ENCODE results near the gene SYT13.
"Not testable (repeated sequence)": the region's sequence is repeated elsewhere in the genome, so short reads cannot be mapped to it uniquely, and the experiment has no call there.

SYT13 gene

DNA sequence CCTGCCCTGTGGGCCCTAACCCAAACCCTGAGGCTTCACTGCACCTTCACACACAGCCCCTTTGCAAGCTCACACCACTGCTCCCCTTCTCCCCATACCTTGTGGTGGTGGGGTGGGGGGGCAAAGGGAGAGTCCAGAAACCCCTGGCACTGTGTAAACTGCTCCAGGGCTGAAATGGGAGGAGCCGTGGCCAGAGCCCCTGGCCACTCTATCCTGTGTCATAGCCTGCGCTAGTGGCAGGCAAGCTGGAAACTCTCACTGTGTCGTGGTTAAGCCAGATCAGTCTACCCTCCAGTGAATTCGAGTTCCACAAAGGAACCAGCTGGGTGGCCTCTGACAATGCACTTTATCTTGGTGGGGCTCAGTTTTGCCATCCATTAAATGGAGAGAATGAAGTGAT lies 8.4 kb upstream of the SYT13 start:
- DNase-seq (ENCODE audit: low spot score): no peak
- TF ChIP-seq, protein P1, sequence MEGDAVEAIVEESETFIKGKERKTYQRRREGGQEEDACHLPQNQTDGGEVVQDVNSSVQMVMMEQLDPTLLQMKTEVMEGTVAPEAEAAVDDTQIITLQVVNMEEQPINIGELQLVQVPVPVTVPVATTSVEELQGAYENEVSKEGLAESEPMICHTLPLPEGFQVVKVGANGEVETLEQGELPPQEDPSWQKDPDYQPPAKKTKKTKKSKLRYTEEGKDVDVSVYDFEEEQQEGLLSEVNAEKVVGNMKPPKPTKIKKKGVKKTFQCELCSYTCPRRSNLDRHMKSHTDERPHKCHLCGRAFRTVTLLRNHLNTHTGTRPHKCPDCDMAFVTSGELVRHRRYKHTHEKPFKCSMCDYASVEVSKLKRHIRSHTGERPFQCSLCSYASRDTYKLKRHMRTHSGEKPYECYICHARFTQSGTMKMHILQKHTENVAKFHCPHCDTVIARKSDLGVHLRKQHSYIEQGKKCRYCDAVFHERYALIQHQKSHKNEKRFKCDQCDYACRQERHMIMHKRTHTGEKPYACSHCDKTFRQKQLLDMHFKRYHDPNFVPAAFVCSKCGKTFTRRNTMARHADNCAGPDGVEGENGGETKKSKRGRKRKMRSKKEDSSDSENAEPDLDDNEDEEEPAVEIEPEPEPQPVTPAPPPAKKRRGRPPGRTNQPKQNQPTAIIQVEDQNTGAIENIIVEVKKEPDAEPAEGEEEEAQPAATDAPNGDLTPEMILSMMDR (conservative IDR thresholded peaks at IDR 0.05; ENCODE audit: low read depth): no peak
- ChIA-PET CTCF (interaction anchor here (0.7 to 1.5 kb wide), 3 partner anchors 42 to 184 kb away, joined by 3 to 10 read pairs (median 5); no protein-coding TSS in a partner anchor), POLR2A (ENCODE audit: low non-redundant PET) (no interaction called here)
- H3K27ac ChIP-seq: no peak overlapping the region

DNA sequence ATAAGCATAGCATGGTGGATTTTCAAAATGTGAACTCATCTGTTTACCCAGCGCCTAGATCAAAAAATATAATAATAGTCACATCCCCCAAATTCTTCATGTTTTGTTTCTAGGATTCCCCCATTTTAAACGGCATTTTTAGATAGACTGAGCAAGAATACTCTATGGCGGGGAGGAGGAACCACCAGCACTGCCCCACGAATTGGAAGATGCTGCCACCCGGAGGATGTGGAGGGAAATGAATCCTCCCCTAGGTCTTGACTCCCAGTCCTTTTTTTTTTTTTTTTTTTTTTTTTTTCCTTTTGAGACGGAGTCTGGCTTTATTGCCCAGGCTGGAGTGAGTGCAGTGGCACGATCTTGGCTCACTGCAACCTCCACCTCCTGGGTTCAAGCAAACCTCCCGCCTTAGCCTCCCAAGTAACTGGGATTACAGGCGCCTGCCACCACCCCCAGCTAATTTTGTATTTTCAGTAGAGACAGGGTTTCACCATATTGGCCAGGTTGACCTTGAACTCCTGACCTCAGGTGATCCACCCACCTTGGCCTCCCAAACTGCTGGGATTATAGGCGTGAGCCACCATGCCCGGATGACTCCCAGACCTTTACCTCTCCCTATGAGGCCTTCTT lies 7.5 kb upstream of the SYT13 start:
- TF ChIP-seq, protein P1 (conservative IDR thresholded peaks at IDR 0.05; ENCODE audit: low read depth): peak; percentile 73
- peak; percentile 87 for DNase-seq (ENCODE audit: low spot score)
- H3K27ac ChIP-seq; POLR2A ChIA-PET (ENCODE audit: low non-redundant PET): not testable (repeated sequence)
- CTCF ChIA-PET: interaction anchor here (0.7 to 1.5 kb wide), 3 partner anchors 41 to 183 kb away, joined by 3 to 10 read pairs (median 5); no protein-coding TSS in a partner anchor

DNA sequence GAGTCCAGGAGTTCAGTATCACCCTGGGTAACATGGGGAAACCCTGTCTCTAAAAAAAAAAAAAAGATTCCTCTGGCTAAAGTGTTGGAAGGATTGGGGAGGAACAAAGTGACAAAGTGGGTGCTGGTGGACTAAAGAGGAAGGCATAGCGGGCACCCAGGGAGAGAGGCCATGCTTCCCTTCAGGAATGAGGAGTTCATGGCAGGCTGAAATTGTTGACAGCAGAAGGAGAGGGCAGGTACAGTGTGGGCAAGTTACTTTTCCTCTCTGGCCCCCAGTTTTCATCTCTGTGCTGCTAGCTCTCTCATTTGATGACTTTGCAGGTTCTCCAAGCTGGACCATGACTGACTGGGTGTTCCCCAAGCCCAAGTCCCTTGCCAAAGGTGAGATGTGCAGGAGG lies 4.4 kb upstream of the SYT13 start:
- ChIA-PET POLR2A (ENCODE audit: low non-redundant PET) (no interaction called here), CTCF (interaction anchor here (1.8 to 1.9 kb wide), 2 partner anchors 38 to 180 kb away, joined by 5 to 14 read pairs; no protein-coding TSS in a partner anchor)
- TF ChIP-seq, protein P1 (conservative IDR thresholded peaks at IDR 0.05; ENCODE audit: low read depth): no peak
- DNase-seq (ENCODE audit: low spot score): no peak
- no peak overlapping the region for H3K27ac ChIP-seq

DNA sequence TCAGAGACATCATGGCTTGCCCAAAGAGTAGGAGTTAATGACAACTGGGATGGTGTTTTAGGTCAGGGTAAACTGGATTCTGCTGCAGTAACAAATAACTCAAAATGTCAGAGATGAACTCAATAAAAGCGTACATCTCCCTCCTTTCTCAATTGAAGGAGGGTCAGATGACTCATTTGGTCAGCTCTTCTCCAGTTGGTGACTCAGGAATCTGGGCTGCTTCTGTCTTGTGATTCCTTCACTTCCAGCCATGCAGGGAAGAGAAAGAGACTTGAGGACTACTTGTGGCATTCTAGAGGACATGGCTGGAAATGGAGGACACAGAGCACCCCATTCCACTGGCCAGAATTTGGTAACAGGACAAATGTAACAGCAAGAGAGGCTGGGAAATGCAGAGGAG lies 3.2 kb upstream of the SYT13 start:
- TF ChIP-seq, protein P1 (conservative IDR thresholded peaks at IDR 0.05; ENCODE audit: low read depth): no peak
- H3K27ac ChIP-seq: no peak overlapping the region
- DNase-seq (ENCODE audit: low spot score): peak; percentile 42
- POLR2A ChIA-PET (ENCODE audit: low non-redundant PET): no interaction called here
- CTCF ChIA-PET: interaction anchor here (0.5 to 1.8 kb wide), 4 partner anchors 37 to 1697 kb away, joined by 3 to 6 read pairs (median 4); no protein-coding TSS in a partner anchor

DNA sequence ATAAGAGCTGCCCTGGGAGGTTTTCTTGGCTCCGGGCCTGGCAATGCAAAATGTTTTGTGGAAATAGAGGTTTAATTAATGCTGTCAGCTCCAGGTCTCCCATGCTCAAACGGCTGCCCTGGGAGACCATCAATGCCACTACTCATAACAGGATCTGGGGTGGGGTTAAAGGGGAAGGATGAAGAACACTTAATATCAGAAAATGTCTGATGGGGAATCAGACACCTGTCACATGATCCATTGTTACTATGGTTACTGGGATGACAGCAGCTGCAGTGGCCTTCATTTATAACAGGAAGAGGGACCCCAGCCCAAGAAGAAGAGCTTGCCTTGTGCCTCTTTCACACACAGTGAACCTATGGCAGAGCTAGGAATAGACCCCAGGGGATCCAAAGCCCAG lies 2.2 kb upstream of the SYT13 start:
- ChIA-PET CTCF (no interaction called here), POLR2A (ENCODE audit: low non-redundant PET) (no interaction called here)
- TF ChIP-seq, protein P1 (conservative IDR thresholded peaks at IDR 0.05; ENCODE audit: low read depth): no peak
- no peak overlapping the region for H3K27ac ChIP-seq
- DNase-seq (ENCODE audit: low spot score): no peak

DNA sequence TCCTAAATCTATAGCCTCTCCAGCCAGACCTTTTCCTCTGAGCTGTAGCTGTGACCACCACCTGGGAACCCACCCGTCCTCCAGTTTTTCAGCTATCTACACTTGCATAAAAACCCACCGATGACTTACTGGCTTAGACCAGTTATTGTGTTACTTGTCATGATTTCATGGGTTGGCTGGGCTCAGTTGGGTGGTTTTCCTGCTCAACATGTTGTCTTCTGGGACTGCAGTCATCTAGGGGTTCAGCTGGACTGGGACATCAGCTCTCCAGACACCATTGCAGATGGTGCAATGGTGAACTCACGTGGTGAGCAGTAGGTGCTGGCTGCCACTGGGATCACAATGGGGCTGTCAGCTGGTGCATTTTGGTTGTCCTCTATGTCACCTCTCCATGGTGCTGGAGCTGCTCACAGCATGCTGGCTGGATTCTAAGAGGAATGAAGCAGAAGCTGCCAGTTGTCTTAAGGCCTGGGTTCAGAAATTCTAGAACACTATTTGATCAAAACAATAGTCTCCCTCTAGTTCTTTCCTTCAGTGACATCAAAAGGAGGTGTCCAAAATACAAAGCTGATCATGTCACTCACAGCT lies 1.3 kb upstream of the SYT13 start:
- DNase-seq (ENCODE audit: low spot score): no peak
- no peak overlapping the region for H3K27ac ChIP-seq
- ChIA-PET CTCF (interaction anchor here (0.6 kb wide), 1 partner anchor 177 kb away, joined by 3 read pairs; no protein-coding TSS in a partner anchor), POLR2A (ENCODE audit: low non-redundant PET) (no interaction called here)
- TF ChIP-seq, protein P1 (conservative IDR thresholded peaks at IDR 0.05; ENCODE audit: low read depth): no peak
